Measurements from ENCODE around the gene OSBPL1A.

- TF ChIP-seq, protein P1, sequence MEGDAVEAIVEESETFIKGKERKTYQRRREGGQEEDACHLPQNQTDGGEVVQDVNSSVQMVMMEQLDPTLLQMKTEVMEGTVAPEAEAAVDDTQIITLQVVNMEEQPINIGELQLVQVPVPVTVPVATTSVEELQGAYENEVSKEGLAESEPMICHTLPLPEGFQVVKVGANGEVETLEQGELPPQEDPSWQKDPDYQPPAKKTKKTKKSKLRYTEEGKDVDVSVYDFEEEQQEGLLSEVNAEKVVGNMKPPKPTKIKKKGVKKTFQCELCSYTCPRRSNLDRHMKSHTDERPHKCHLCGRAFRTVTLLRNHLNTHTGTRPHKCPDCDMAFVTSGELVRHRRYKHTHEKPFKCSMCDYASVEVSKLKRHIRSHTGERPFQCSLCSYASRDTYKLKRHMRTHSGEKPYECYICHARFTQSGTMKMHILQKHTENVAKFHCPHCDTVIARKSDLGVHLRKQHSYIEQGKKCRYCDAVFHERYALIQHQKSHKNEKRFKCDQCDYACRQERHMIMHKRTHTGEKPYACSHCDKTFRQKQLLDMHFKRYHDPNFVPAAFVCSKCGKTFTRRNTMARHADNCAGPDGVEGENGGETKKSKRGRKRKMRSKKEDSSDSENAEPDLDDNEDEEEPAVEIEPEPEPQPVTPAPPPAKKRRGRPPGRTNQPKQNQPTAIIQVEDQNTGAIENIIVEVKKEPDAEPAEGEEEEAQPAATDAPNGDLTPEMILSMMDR (IDR thresholded peaks at IDR 0.05) = no peak
- no peak for TF ChIP-seq POLR2A (IDR thresholded peaks at IDR 0.05)
Measured at GRCh38 chr18:24138409-24138788, 259.2 kb downstream of the OSBPL1A start.
